Epithelial cell of esophagus (primary cell): ENCODE measurements around the gene PPP1R26.

Source experiments
- DNase-seq: peaks from one replicate; pipeline ENCODE4 v3.0.0; 2010; ENCODE audit warnings: low read depth
- H3K4me3 ChIP-seq: 2 replicates; pipeline ENCODE4 v1.5.1; 2011; ENCODE audit warnings: mild to moderate bottlenecking, low read length, control low read depth
- TF ChIP-seq, protein P1 (sequence below): IDR thresholded peaks from 2 replicates; pipeline ENCODE4 v1.5.1; 2011; ENCODE audit warnings: low read depth, mild to moderate bottlenecking, low read length, control low read depth, inconsistent platforms; ENCODE audit not compliant: insufficient read depth; ENCODE audit errors: missing control alignments

Gene PPP1R26

GRCh38 chr9:135486267-135487065 lies 6.9 kb downstream of the PPP1R26 start:
- no peak for DNase-seq
- no peak overlapping the region for H3K4me3 ChIP-seq
- TF ChIP-seq, protein P1, sequence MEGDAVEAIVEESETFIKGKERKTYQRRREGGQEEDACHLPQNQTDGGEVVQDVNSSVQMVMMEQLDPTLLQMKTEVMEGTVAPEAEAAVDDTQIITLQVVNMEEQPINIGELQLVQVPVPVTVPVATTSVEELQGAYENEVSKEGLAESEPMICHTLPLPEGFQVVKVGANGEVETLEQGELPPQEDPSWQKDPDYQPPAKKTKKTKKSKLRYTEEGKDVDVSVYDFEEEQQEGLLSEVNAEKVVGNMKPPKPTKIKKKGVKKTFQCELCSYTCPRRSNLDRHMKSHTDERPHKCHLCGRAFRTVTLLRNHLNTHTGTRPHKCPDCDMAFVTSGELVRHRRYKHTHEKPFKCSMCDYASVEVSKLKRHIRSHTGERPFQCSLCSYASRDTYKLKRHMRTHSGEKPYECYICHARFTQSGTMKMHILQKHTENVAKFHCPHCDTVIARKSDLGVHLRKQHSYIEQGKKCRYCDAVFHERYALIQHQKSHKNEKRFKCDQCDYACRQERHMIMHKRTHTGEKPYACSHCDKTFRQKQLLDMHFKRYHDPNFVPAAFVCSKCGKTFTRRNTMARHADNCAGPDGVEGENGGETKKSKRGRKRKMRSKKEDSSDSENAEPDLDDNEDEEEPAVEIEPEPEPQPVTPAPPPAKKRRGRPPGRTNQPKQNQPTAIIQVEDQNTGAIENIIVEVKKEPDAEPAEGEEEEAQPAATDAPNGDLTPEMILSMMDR: no peak

GRCh38 chr9:135487281-135488012 lies 7.9 kb downstream of the PPP1R26 start:
- no peak for DNase-seq
- TF ChIP-seq, protein P1: no peak
- H3K4me3 ChIP-seq: no peak overlapping the region

GRCh38 chr9:135488013-135488330 lies 8.4 kb downstream of the PPP1R26 start:
- DNase-seq: no peak
- no peak overlapping the region for H3K4me3 ChIP-seq
- TF ChIP-seq, protein P1: no peak

- H3K4me3 ChIP-seq: no peak overlapping the region
- TF ChIP-seq, protein P1: no peak
- no peak for DNase-seq
These were observed 8.9 kb downstream of the PPP1R26 start for GRCh38 chr9:135488527-135488926.

- no peak overlapping the region for H3K4me3 ChIP-seq
- DNase-seq: no peak
- TF ChIP-seq, protein P1: no peak
These were observed 9.8 kb downstream of the PPP1R26 start for GRCh38 chr9:135489188-135489906.

- DNase-seq: no peak
- no peak overlapping the region for H3K4me3 ChIP-seq
- TF ChIP-seq, protein P1: no peak
These were observed 10.7 kb downstream of the PPP1R26 start for GRCh38 chr9:135490166-135490870.
